HepG2 (cell line): ENCODE results near the gene THOC6. TPM values are rescaled to one million over a fixed set of nuclear protein-coding genes. Genes with fewer than 3 reads are reported as not detected.

ENCODE experiments used
- ARNT ChIP-seq: fragments of 450-650 bp; IDR thresholded peaks from 2 replicates; pipeline ENCODE4 v1.6.1; 2017
- ATF7 ChIP-seq, 2 experiments: fragments of 450-650 bp in 1 of 2; sonication (generic) in 1 of 2; formaldehyde crosslinking in 1 of 2; IDR thresholded peaks; 2 replicates each; pipeline versions ENCODE4 v1.4.0 to v1.6.1; 2016 to 2020; ENCODE audit warnings: antibody characterized with exemption in 1 of 2, mild to moderate bottlenecking in 1 of 2, missing genetic modification reagents in 1 of 2
- MBD4 ChIP-seq: IDR thresholded peaks from 2 replicates; pipeline ENCODE4 v1.6.1; 2012; ENCODE audit warnings: low read length, inconsistent platforms, borderline replicate concordance
- NFIB ChIP-seq: sonication (generic); formaldehyde crosslinking; IDR thresholded peaks from 2 replicates; pipeline ENCODE4 v1.9.0; 2021; ENCODE audit warnings: missing genetic modification reagents, mild to moderate bottlenecking, borderline replicate concordance
- PBX3 ChIP-seq: sonication (generic); formaldehyde crosslinking; IDR thresholded peaks from 2 replicates; pipeline ENCODE4 v1.8.1; 2023; ENCODE audit warnings: missing genetic modification reagents, inconsistent platforms, borderline replicate concordance
- REL ChIP-seq: sonication (generic); formaldehyde crosslinking; conservative IDR thresholded peaks from 2 replicates; pipeline ENCODE4 v1.8.0; 2022; ENCODE audit warnings: mild to moderate bottlenecking, missing genetic modification reagents, moderate library complexity
- SIN3A ChIP-seq: IDR thresholded peaks from 2 replicates; pipeline ENCODE4 v1.6.1; 2011; ENCODE audit warnings: low read depth, mild to moderate bottlenecking, control low read depth, low read length, borderline replicate concordance
- SOX5 ChIP-seq: IDR thresholded peaks from 2 replicates; pipeline ENCODE4 v1.6.1; 2016; ENCODE audit warnings: borderline replicate concordance
- TGIF2 ChIP-seq: IDR thresholded peaks from 2 replicates; pipeline ENCODE4 v1.6.1; 2016; ENCODE audit warnings: control low read depth, missing compliant biosample characterization
- THAP7 ChIP-seq: sonication (generic); formaldehyde crosslinking; IDR thresholded peaks from 2 replicates; pipeline ENCODE4 v1.8.1; 2023; ENCODE audit warnings: mild to moderate bottlenecking, missing genetic modification reagents
- ZEB1 ChIP-seq: IDR thresholded peaks from 2 replicates; pipeline ENCODE4 v1.6.1; 2012; ENCODE audit warnings: mild to moderate bottlenecking, low read depth, inconsistent platforms; ENCODE audit not compliant: insufficient replicate concordance
- ZNF224 ChIP-seq: sonication (generic); formaldehyde crosslinking; IDR thresholded peaks from 2 replicates; pipeline ENCODE4 v1.5.0; 2020; ENCODE audit warnings: mild to moderate bottlenecking, missing genetic modification reagents
- ZNF350 ChIP-seq: sonication (generic); formaldehyde crosslinking; IDR thresholded peaks from 2 replicates; pipeline ENCODE4 v1.4.0; 2020; ENCODE audit warnings: mild to moderate bottlenecking, low read depth, missing genetic modification reagents, borderline replicate concordance
- ZNF550 ChIP-seq: sonication (generic); formaldehyde crosslinking; IDR thresholded peaks from 2 replicates; pipeline ENCODE4 v1.4.0; 2020; ENCODE audit warnings: mild to moderate bottlenecking, missing genetic modification reagents, borderline replicate concordance
- ZNF570 ChIP-seq: sonication (generic); formaldehyde crosslinking; IDR thresholded peaks from 2 replicates; pipeline ENCODE4 v1.4.0; 2020; ENCODE audit warnings: mild to moderate bottlenecking, missing genetic modification reagents, borderline replicate concordance
- polyA plus RNA-seq, 8 experiments: library from polyadenylated mRNA; depleted of rRNA in 3 of 8; stranded (reverse) in 7 of 8; unstranded in 1 of 8; fragments of >200 nt; fragmentation: Illumina TruSeq in 4 of 8; extraction: Trizol in 4 of 8; gene quantifications; 2 replicates each; pipeline versions ENCODE4 v1.2.1 to v1.2.3, GENCODE V29; 2011 to 2016; ENCODE audit warnings: low read depth in 4 of 8, missing spikeins in 1 of 8, mixed read lengths in 1 of 8; ENCODE audit not compliant: insufficient read depth in 1 of 8
- total RNA-seq, 5 experiments: library from RNA; depleted of rRNA; stranded (reverse); fragments of >200 nt; fragmentation: Illumina TruSeq; extraction: Trizol; gene quantifications; 2 replicates each; pipeline ENCODE4 v1.2.3, GENCODE V29; 2016; ENCODE audit warnings: low read depth in 1 of 5
- TF ChIP-seq, protein P1 (sequence below): IDR thresholded peaks from 2 replicates; pipeline ENCODE4 v1.6.1; 2016; ENCODE audit warnings: low read depth, borderline replicate concordance
- TF ChIP-seq, protein P2 (sequence below): sonication (generic); formaldehyde crosslinking; IDR thresholded peaks from 2 replicates; pipeline ENCODE4 v1.4.0; 2020; ENCODE audit warnings: missing genetic modification reagents, mild to moderate bottlenecking, borderline replicate concordance
- TF ChIP-seq, protein P3 (sequence below): sonication (generic); formaldehyde crosslinking; IDR thresholded peaks from 2 replicates; pipeline ENCODE4 v1.5.1; 2020; ENCODE audit warnings: mild to moderate bottlenecking, missing genetic modification reagents
- TF ChIP-seq, protein P4 (sequence below): sonication (generic); formaldehyde crosslinking; IDR thresholded peaks from 2 replicates; pipeline ENCODE4 v1.5.0; 2020; ENCODE audit warnings: missing genetic modification reagents

Gene THOC6
- total and polyA plus RNA-seq, 2 of the 13 experiments (the other 11 are each of a cell fraction or from before 2014, with no cell fraction given) = 32.1 to 37.0 TPM

DNA sequence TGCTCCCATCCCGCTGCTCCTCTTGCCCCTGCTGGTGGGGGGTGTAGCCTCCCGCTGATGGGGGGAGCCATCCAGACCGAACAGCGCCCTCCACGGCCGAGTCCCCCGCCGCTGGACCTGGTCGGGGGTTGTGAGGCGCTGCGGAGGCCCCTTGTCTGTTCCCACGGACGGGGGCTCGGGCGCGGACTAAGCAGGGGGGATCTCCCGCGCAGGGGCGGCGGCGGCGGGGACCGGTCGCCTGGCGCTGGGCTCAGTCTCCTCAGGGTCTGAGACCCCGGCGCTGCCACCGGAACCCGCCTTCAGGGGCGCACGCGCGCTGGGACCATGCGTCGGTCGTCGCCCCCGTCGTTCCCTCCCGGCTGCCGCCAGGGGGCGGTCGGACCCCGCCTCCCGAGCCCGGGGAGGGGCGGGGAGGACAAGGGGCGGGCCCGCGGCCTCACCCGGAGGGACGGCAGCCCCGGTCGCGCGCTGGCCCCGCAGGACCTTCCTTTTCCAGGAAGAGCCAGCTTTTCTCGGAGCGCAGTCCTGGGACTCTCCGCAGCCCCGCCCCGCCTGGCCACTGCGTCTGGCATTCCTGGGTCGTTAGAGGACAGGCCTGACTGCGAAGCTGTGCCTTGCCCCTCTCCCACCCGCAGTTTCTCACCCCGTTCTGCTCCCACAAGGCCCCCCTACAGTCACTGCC lies 35.3 kb downstream of the THOC6 start (continued):
- TF ChIP-seq, protein P1, sequence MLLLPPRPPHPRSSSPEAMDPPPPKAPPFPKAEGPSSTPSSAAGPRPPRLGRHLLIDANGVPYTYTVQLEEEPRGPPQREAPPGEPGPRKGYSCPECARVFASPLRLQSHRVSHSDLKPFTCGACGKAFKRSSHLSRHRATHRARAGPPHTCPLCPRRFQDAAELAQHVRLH (CRISPR knock-in tag) = no peak; the same call in 1 of the 2 replicates
- TF ChIP-seq SOX5 (peak; percentile 34; the same call in 1 of the 2 replicates), ZNF350 (CRISPR knock-in tag) (0 out of 2 replicates have a peak, but pooled peaks have one; percentile 20), ZNF570 (CRISPR knock-in tag) (no peak), ZNF550 (CRISPR knock-in tag) (0 out of 2 replicates have a peak, but pooled peaks have one; percentile 26), PBX3 (no peak), ZEB1 (no peak), ARNT (no peak), REL (CRISPR knock-in tag) (no peak), THAP7 (no peak; the same call in 1 of the 2 replicates), SIN3A (peak; percentile 41; the same call in 1 of the 2 replicates), NFIB (no peak), ATF7 (IDR thresholded peaks at IDR 0.05) (no peak), ATF7 (CRISPR knock-in tag; IDR thresholded peaks at IDR 0.05) (peak; percentile 79), TGIF2 (no peak), MBD4 (no peak), ZNF224 (CRISPR knock-in tag) (0 out of 2 replicates have a peak, but pooled peaks have one; percentile 28)
- TF ChIP-seq, protein P2, sequence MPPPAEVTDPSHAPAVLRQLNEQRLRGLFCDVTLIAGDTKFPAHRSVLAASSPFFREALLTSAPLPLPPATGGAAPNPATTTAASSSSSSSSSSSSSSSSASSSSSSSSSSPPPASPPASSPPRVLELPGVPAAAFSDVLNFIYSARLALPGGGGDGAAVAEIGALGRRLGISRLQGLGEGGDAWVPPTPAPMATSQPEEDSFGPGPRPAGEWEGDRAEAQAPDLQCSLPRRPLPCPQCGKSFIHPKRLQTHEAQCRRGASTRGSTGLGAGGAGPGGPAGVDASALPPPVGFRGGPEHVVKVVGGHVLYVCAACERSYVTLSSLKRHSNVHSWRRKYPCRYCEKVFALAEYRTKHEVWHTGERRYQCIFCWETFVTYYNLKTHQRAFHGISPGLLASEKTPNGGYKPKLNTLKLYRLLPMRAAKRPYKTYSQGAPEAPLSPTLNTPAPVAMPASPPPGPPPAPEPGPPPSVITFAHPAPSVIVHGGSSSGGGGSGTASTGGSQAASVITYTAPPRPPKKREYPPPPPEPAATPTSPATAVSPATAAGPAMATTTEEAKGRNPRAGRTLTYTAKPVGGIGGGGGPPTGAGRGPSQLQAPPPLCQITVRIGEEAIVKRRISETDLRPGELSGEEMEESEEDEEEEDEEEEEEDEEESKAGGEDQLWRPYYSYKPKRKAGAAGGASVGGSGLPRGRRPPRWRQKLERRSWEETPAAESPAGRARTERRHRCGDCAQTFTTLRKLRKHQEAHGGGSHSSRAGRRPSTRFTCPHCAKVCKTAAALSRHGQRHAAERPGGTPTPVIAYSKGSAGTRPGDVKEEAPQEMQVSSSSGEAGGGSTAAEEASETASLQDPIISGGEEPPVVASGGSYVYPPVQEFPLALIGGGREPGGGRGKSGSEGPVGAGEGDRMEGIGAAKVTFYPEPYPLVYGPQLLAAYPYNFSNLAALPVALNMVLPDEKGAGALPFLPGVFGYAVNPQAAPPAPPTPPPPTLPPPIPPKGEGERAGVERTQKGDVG (CRISPR knock-in tag) = 0 out of 2 replicates have a peak, but pooled peaks have one; percentile 50
- TF ChIP-seq, protein P3, sequence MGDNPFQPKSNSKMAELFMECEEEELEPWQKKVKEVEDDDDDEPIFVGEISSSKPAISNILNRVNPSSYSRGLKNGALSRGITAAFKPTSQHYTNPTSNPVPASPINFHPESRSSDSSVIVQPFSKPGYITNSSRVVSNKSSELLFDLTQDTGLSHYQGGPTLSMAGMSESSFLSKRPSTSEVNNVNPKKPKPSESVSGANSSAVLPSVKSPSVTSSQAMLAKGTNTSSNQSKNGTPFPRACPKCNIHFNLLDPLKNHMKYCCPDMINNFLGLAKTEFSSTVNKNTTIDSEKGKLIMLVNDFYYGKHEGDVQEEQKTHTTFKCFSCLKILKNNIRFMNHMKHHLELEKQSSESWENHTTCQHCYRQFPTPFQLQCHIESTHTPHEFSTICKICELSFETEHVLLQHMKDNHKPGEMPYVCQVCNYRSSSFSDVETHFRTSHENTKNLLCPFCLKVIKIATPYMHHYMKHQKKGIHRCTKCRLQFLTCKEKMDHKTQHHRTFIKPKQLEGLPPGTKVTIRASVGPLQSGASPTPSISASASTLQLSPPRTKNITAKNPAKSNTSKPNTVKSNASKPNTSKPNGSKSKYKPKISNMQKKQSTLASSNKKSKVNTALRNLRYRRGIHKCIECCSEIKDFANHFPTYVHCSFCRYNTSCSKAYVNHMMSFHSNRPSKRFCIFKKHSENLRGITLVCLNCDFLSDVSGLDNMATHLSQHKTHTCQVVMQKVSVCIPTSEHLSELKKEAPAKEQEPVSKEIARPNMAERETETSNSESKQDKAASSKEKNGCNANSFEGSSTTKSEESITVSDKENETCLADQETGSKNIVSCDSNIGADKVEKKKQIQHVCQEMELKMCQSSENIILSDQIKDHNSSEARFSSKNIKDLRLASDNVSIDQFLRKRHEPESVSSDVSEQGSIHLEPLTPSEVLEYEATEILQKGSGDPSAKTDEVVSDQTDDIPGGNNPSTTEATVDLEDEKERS = no peak
- TF ChIP-seq, protein P4, sequence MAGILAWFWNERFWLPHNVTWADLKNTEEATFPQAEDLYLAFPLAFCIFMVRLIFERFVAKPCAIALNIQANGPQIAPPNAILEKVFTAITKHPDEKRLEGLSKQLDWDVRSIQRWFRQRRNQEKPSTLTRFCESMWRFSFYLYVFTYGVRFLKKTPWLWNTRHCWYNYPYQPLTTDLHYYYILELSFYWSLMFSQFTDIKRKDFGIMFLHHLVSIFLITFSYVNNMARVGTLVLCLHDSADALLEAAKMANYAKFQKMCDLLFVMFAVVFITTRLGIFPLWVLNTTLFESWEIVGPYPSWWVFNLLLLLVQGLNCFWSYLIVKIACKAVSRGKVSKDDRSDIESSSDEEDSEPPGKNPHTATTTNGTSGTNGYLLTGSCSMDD = no peak
